HepG2 (cell line): ENCODE measurements around the gene CD276. TPM values are rescaled to one million over a fixed set of nuclear protein-coding genes. Genes with fewer than 3 reads are reported as not detected.

Source experiments
- ATAC-seq: fragments of 200-7000 bp; cut with Tn5 transposase; 3 replicates; pipeline ENCODE4 v1.9.1; 2020; ENCODE audit warnings: mild to moderate bottlenecking, moderate library complexity
- BruUV-seq: library from RNA; stranded (reverse); fragments of 400-500 nt; replicated peaks from 2 replicates; lab custom pipeline; 2021; lab: Mats Ljungman, UMichigan
- CTCF ChIA-PET: fragments of 300-600 bp; formaldehyde crosslinking; extraction: SDS; loops from one replicate; lab custom pipeline; 2021; ENCODE audit warnings: low total read pairs, inconsistent platforms, low intra/inter-chr PET ratio; lab: Yijun Ruan, JAX
- POLR2A ChIA-PET: fragments of 350-600 bp; sonication (Branson Sonifier 250); formaldehyde crosslinking; loops from one replicate; lab custom pipeline; 2020; ENCODE audit warnings: antibody characterized with exemption, inconsistent platforms; lab: Yijun Ruan, JAX
- DNase-seq: peaks from one replicate; pipeline ENCODE4 v3.0.0-alpha.2; 2015; ENCODE audit warnings: low spot score
- FAIRE-seq: peaks from 3 replicates; lab custom pipeline; 2011; peaks lifted over from hg19 to GRCh38; lab: Jason Lieb, UNC
- H2AFZ ChIP-seq: one replicate; pipeline ENCODE4 v1.6.1; 2011; ENCODE audit warnings: low read length, inconsistent platforms
- H3K27ac ChIP-seq: fragments of 300-600 bp; 3 replicates; pipeline ENCODE4 v1.8.0; 2011; ENCODE audit warnings: mixed run types, mild to moderate bottlenecking, mixed read lengths, low read length, inconsistent platforms; ENCODE audit not compliant: insufficient read depth; ENCODE audit errors: extremely low read length
- H3K27me3 ChIP-seq, 2 experiments: fragments of 200-600 bp in 1 of 2; 2 replicates in 1 of 2; 3 replicates in 1 of 2; pipeline versions ENCODE4 v1.6.0 to v1.8.0; 2011; ENCODE audit warnings: low read length in 2 of 2, mild to moderate bottlenecking in 2 of 2, moderate library complexity in 2 of 2, inconsistent platforms in 1 of 2; ENCODE audit not compliant: insufficient read depth in 2 of 2, control insufficient read depth in 1 of 2
- H3K36me3 ChIP-seq, 2 experiments: fragments of 200-600 bp in 1 of 2; replicated peaks in 1 of 2; 2 replicates in 1 of 2; 3 replicates in 1 of 2; pipeline versions ENCODE4 v1.5.1 to v1.8.0; 2011; ENCODE audit warnings: low read length in 2 of 2, inconsistent platforms in 1 of 2; ENCODE audit not compliant: insufficient read depth in 2 of 2, control insufficient read depth in 1 of 2
- H3K4me1 ChIP-seq: 2 replicates; pipeline ENCODE4 v1.5.1; 2012; ENCODE audit warnings: low read length, inconsistent platforms; ENCODE audit not compliant: insufficient read depth
- H3K4me2 ChIP-seq: 2 replicates; pipeline ENCODE4 v1.6.0; 2011; ENCODE audit warnings: low read depth, low read length, inconsistent platforms
- H3K4me3 ChIP-seq, 3 experiments: fragments of 200-600 bp in 1 of 3; sonication (generic), shearing (Covaris generic) in 1 of 3; replicated peaks in 1 of 3; 2 replicates each; pipeline ENCODE4 v1.5.1; 2011 to 2016; ENCODE audit warnings: low read length in 3 of 3, inconsistent platforms in 2 of 3, low read depth in 2 of 3, mild to moderate bottlenecking in 2 of 3, control low read depth in 1 of 3, mixed read lengths in 1 of 3; ENCODE audit not compliant: insufficient read depth in 1 of 3
- H3K79me2 ChIP-seq: one replicate; pipeline ENCODE4 v1.6.1; 2011; ENCODE audit warnings: low read length, inconsistent platforms; ENCODE audit not compliant: insufficient read depth
- H3K9ac ChIP-seq: 2 replicates; pipeline ENCODE4 v1.6.0; 2011; ENCODE audit warnings: mild to moderate bottlenecking, low read depth, low read length, inconsistent platforms; ENCODE audit not compliant: insufficient read depth
- H3K9me3 ChIP-seq: 2 replicates; pipeline ENCODE4 v1.5.1; 2012; ENCODE audit warnings: mild to moderate bottlenecking, low read length
- H4K20me1 ChIP-seq: 2 replicates; pipeline ENCODE4 v1.6.0; 2011; ENCODE audit warnings: inconsistent platforms, mild to moderate bottlenecking, low read length, moderate library complexity; ENCODE audit not compliant: insufficient read depth
- POLR2AphosphoS5 ChIP-seq: IDR thresholded peaks from 2 replicates; pipeline ENCODE4 v1.6.1; 2012; ENCODE audit warnings: low read depth, low read length
- RXRB ChIP-seq: IDR thresholded peaks from 2 replicates; pipeline ENCODE4 v1.6.1; 2016; ENCODE audit warnings: borderline replicate concordance, missing genetic modification reagents, missing compliant biosample characterization
- SIX4 ChIP-seq: sonication (generic); formaldehyde crosslinking; IDR thresholded peaks from 2 replicates; pipeline ENCODE4 v1.4.0; 2020; ENCODE audit warnings: missing genetic modification reagents
- SP4 ChIP-seq: sonication (generic); formaldehyde crosslinking; IDR thresholded peaks from 2 replicates; pipeline ENCODE4 v1.8.1; 2023; ENCODE audit warnings: mild to moderate bottlenecking, missing genetic modification reagents
- ZMYM3 ChIP-seq: sonication (generic); formaldehyde crosslinking; IDR thresholded peaks from 2 replicates; pipeline ENCODE4 v1.5.1; 2020; ENCODE audit warnings: mild to moderate bottlenecking, missing genetic modification reagents
- ZNF550 ChIP-seq: sonication (generic); formaldehyde crosslinking; IDR thresholded peaks from 2 replicates; pipeline ENCODE4 v1.4.0; 2020; ENCODE audit warnings: mild to moderate bottlenecking, missing genetic modification reagents, borderline replicate concordance
- ZNF629 ChIP-seq: sonication (generic); formaldehyde crosslinking; conservative IDR thresholded peaks from 2 replicates; pipeline ENCODE4 v1.5.0; 2020; ENCODE audit warnings: missing genetic modification reagents
- ZSCAN12 ChIP-seq: sonication (generic); formaldehyde crosslinking; IDR thresholded peaks from 2 replicates; pipeline ENCODE4 v1.9.0; 2021; ENCODE audit warnings: mild to moderate bottlenecking, missing genetic modification reagents
- WGBS: methylation state at CpG from one replicate; pipeline ENCODE4 v1.1.6; 2017; ENCODE audit warnings: low lambda C conversion rate; 5-methylcytosine and 5-hydroxymethylcytosine counted together
- in situ Hi-C: cut with HindIII; loops from 2 replicates; pipeline ENCODE4 v1.10.0; 2017; ENCODE audit warnings: low pct_unique_long_range_greater_than_20kb; ENCODE audit not compliant: extremely low pct_ligation_motif_present
- intact Hi-C: fragments of 100-400 bp; cut with micrococcal nuclease; formaldehyde crosslinking; loops from one replicate; pipeline ENCODE4 v1.10.0; 2022; ENCODE audit not compliant: unreplicated experiment
- polyA plus RNA-seq, 8 experiments: library from polyadenylated mRNA; depleted of rRNA in 3 of 8; stranded (reverse) in 7 of 8; unstranded in 1 of 8; fragments of >200 nt; fragmentation: Illumina TruSeq in 4 of 8; extraction: Trizol in 4 of 8; gene quantifications; 2 replicates each; pipeline versions ENCODE4 v1.2.1 to v1.2.3, GENCODE V29; 2011 to 2016; ENCODE audit warnings: low read depth in 4 of 8, missing spikeins in 1 of 8, mixed read lengths in 1 of 8; ENCODE audit not compliant: insufficient read depth in 1 of 8
- total RNA-seq, 5 experiments: library from RNA; depleted of rRNA; stranded (reverse); fragments of >200 nt; fragmentation: Illumina TruSeq; extraction: Trizol; gene quantifications; 2 replicates each; pipeline ENCODE4 v1.2.3, GENCODE V29; 2016; ENCODE audit warnings: low read depth in 1 of 5

CD276 gene
- total and polyA plus RNA-seq, 2 of the 13 experiments (the other 11 are each of a cell fraction or from before 2014, with no cell fraction given): 24.6 to 55.2 TPM

DNA sequence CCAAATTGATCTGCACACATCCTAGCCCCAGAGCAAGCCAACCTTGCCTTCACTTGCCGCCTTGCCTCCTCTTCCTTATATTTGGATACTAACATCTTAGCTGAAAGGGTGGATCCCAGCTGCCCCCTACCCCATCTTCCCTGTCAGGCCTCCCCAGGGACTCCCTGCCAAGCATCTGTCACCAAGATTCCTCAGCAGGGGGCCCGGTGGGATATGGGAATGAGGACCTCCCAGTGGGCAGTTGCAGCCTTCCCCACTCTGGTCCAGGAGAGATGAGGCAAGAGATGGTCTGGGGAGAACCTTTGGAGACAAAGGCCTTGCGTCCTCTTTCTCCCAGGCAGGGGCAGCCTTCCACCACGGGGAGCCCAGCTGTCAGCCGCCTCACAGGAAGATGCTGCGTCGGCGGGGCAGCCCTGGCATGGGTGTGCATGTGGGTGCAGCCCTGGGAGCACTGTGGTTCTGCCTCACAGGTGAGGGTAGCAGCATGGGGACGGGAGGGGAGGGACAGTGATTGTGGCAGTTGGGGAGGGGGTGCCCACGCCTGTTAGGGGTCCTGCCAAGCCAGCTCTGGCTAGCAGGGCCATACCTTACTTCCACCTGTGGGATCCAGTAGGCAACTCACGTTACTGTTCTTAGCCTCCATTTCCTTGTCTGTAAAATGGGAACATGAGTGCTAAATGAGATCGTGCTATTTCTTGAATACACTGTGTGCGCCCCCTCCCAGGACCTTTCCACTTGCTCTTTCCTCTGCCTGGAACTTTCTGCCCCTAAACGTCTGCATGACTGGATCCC, 15.3 kb downstream of the CD276 start:
- ChIA-PET CTCF (interaction anchor here (1.1 to 2.6 kb wide), 6 partner anchors 12 to 393 kb away, joined by 3 to 69 read pairs (median 12); partner anchors contain the start of gene CD276), POLR2A (interaction anchor here (1.0 kb wide), 1 partner anchor 14 kb away, joined by 3 read pairs; no protein-coding TSS in a partner anchor)
- Histone ChIP-seq H3K4me3 (no peak overlapping the region), H3K9me3 (no peaks in the 10 kb centered on the region), H3K27me3 (no peaks in the 10 kb centered on the region), H3K9ac (no peak overlapping the region), H3K36me3 (peaks cover 4 to 10% of the 10 kb centered on the region in 2 experiments; a peak in 3 of 5 replicates), H4K20me1 (peaks cover 12% of the 10 kb centered on the region; the same call in 1 of the 2 replicates), H2AFZ (no peak overlapping the region), H3K79me2 (peaks cover 13% of the 10 kb centered on the region), H3K4me2 (no peak overlapping the region), H3K4me1 (peaks cover 9% of the 10 kb centered on the region), H3K27ac (no peak overlapping the region)
- in situ Hi-C loops (loop anchor here (5.0 to 10.0 kb wide), 2 partner anchors 137 to 395 kb away; no protein-coding TSS in a partner anchor), intact Hi-C loops (loop anchor here (1.0 to 5.0 kb wide), 3 partner anchors 22 to 139 kb away; no protein-coding TSS in a partner anchor)
- TF ChIP-seq ZMYM3 (CRISPR knock-in tag): peak; percentile 31; the same call in 1 of the 2 replicates
- no peak for TF ChIP-seq SIX4 (CRISPR knock-in tag)
- TF ChIP-seq ZNF629 (CRISPR knock-in tag): peak; percentile 86
- TF ChIP-seq SP4 (CRISPR knock-in tag): no peak
- no peak for TF ChIP-seq ZNF550 (CRISPR knock-in tag)
- TF ChIP-seq POLR2AphosphoS5: no peak
- TF ChIP-seq RXRB (CRISPR knock-in tag): no peak
- no peak for TF ChIP-seq ZSCAN12 (CRISPR knock-in tag)
- 96% methylated on average over 11 of the region's 14 CpGs for WGBS
- DNase-seq (no peak), FAIRE-seq (no peak), ATAC-seq (no peak)
- BruUV-seq: no TSS peak
